HG03025 (cell line): ENCODE results near the gene ANKEF1.
"Not testable (repeated sequence)": the region's sequence is repeated elsewhere in the genome, so short reads cannot be mapped to it uniquely, and the experiment has no call there.

Source experiments
- ATAC-seq: cut with Tn5 transposase; IDR thresholded peaks from one replicate; pipeline ENCODE4 v1.9.1; 2021; ENCODE audit warnings: mild to moderate bottlenecking, moderate library complexity; ENCODE audit not compliant: unreplicated experiment, low FRiP score

ANKEF1 gene

GRCh38 chr20:10031451-10032215, 3.2 kb upstream of the ANKEF1 start:
- not testable (repeated sequence) for ATAC-seq

- not testable (repeated sequence) for ATAC-seq
These were observed 2.5 kb upstream of the ANKEF1 start for GRCh38 chr20:10032269-10032668.

- no peak for ATAC-seq
These were observed 709 bp upstream of the ANKEF1 start for GRCh38 chr20:10033905-10034650.

GRCh38 chr20:10036321-10036720, 1.5 kb downstream of the ANKEF1 start:
- ATAC-seq, result not testable (repeated sequence)

GRCh38 chr20:10040070-10040975, 5.5 kb downstream of the ANKEF1 start:
- no peak for ATAC-seq

- no peak for ATAC-seq
These were observed 7.3 kb downstream of the ANKEF1 start for GRCh38 chr20:10042086-10042485.

GRCh38 chr20:10047427-10047826, 12.6 kb downstream of the ANKEF1 start:
- no peak for ATAC-seq

- no peak for ATAC-seq
These were observed 16.4 kb downstream of the ANKEF1 start for GRCh38 chr20:10051185-10051584.

GRCh38 chr20:10059006-10059405, 24.2 kb downstream of the ANKEF1 start:
- no peak for ATAC-seq

- no peak for ATAC-seq
These were observed 25.4 kb downstream of the ANKEF1 start for GRCh38 chr20:10060226-10060625.

- ATAC-seq, result no peak
These were observed 26.9 kb downstream of the ANKEF1 start for GRCh38 chr20:10061641-10062040.

- ATAC-seq, result no peak
These were observed 28.7 kb downstream of the ANKEF1 start for GRCh38 chr20:10063482-10063881.

- no peak for ATAC-seq
These were observed 29.8 kb downstream of the ANKEF1 start for GRCh38 chr20:10064611-10065010.

GRCh38 chr20:10065154-10065833, 30.5 kb downstream of the ANKEF1 start:
- ATAC-seq, result no peak

GRCh38 chr20:10067321-10067720, 32.5 kb downstream of the ANKEF1 start:
- ATAC-seq, result no peak

GRCh38 chr20:10074513-10074912, 39.7 kb downstream of the ANKEF1 start:
- no peak for ATAC-seq

GRCh38 chr20:10075606-10076005, 40.8 kb downstream of the ANKEF1 start:
- ATAC-seq, result no peak

- no peak for ATAC-seq
These were observed 41.6 kb downstream of the ANKEF1 start for GRCh38 chr20:10076126-10077080.

- ATAC-seq, result no peak
These were observed 42.3 kb downstream of the ANKEF1 start for GRCh38 chr20:10077081-10077471.
